Upper lobe of left lung (tissue), 4 donors: ENCODE results near the gene MSI2.

Experiments
- POLR2AphosphoS5 ChIP-seq, 2 donors: sonication (generic); formaldehyde crosslinking; IDR thresholded peaks; one replicate each; pipeline ENCODE4 v1.5.1; 2017; ENCODE audit warnings: antibody characterized with exemption in 2 of 2
- TF ChIP-seq, protein P1 (sequence below), 6 experiments: fragments of 450-650 bp in 4 of 6; fragments of 200-600 bp in 2 of 6; sonication (generic) in 2 of 6; IDR thresholded peaks; one replicate each; pipeline ENCODE4 v1.5.1; 2016 to 2019; ENCODE audit warnings: antibody characterized with exemption in 6 of 6

DNA sequence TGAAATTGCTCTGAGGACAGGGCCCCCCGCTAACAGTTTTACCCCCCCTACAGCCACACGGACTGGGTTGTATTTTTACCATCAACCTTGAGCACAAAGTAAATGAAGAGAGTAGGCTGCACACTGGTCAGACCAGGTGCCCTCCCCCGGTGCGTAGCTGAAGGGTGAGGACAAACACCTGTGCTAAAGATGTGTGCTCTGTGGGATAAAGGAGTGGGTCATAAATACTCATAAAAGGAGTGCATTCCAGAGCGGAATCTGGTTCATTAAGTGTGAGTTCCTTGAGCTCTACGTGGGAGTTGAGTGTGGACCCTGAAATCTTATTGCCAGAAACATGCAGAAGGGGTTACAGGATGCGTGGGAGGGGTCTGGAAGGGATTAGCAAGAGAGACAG, 271.7 kb downstream of the MSI2 start:
- TF ChIP-seq, protein P1, sequence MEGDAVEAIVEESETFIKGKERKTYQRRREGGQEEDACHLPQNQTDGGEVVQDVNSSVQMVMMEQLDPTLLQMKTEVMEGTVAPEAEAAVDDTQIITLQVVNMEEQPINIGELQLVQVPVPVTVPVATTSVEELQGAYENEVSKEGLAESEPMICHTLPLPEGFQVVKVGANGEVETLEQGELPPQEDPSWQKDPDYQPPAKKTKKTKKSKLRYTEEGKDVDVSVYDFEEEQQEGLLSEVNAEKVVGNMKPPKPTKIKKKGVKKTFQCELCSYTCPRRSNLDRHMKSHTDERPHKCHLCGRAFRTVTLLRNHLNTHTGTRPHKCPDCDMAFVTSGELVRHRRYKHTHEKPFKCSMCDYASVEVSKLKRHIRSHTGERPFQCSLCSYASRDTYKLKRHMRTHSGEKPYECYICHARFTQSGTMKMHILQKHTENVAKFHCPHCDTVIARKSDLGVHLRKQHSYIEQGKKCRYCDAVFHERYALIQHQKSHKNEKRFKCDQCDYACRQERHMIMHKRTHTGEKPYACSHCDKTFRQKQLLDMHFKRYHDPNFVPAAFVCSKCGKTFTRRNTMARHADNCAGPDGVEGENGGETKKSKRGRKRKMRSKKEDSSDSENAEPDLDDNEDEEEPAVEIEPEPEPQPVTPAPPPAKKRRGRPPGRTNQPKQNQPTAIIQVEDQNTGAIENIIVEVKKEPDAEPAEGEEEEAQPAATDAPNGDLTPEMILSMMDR (IDR thresholded peaks at IDR 0.05), result no peak
- no peak for TF ChIP-seq POLR2AphosphoS5 (IDR thresholded peaks at IDR 0.05)
